ENCODE data around the gene EVI2B.
"Not testable (repeated sequence)": the region's sequence is repeated elsewhere in the genome, so short reads cannot be mapped to it uniquely, and the experiment has no call there.

The EVI2B gene

DNA sequence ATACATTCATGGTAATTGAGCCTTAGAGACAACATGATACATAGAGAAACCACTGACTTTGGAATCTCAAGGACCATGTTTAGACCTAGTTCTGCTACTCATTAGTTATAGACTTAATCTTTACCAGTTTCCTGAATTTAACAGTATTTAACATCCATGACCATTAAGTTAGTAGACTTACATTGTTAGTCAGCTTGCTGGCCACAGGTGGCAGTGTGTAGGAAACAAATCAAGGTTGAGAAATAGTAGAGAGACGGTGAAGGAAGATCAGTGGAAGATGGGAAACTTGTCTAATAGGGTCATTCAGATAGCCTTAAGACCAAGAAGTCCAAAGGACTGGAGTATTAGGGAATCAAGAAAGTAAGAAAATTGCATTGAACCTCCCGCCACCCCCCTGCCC lies 47.8 kb downstream of the EVI2B start:
- no peak for DNase-seq

DNA sequence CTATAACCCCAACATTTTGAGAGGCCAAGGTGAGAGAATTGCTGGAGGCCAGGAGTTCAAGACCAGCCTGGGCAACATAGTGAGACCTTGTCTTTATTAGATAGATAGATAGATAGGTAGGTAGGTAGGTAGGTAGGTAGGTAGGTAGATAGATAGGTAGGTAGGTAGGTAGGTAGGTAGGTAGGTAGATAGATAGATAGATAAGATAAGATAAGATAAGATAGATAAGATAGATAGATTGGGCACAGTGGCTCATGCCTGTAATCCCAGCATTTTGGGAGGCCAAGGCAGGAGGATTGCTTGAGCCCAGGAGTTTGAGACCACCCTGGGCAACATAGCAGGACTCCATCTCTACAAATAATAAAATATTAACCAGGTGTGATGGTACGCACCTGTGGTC lies 50.9 kb downstream of the EVI2B start:
- not testable (repeated sequence) for DNase-seq

DNA sequence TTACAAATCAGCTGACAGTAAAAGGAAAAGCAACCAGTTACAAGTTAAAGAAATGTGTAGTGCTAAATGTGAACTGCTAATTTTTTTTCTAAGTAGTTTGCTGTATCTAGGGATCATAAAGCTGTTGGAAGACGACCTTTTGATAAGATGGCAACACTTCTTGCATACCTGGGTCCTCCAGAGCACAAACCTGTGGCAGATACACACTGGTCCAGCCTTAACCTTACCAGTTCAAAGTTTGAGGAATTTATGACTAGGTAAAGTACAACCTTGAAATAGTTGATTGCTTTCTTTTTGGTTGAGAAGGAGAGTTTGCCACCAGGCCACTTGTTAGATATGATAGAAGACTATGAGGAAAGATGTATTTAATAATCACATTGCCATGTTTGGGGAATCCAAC lies 52.3 kb downstream of the EVI2B start:
- no peak for DNase-seq

DNA sequence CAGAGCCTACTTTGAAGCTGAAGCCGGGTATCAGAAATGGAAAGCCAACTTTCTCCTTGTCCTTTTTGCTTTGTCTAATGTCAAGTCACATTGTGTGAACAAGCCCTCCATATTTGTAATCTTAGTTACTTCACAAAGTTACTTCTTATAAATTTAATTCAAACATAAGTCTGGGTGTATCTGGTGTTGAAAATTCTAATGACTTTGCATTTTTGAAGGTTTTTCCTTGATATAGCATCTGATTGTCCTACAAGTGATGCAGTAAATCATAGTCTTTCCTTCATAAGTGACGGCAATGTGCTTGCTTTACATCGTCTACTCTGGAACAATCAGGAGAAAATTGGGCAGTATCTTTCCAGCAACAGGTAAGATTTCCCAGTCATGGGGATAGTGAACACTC lies 53.7 kb downstream of the EVI2B start:
- no peak for DNase-seq

DNA sequence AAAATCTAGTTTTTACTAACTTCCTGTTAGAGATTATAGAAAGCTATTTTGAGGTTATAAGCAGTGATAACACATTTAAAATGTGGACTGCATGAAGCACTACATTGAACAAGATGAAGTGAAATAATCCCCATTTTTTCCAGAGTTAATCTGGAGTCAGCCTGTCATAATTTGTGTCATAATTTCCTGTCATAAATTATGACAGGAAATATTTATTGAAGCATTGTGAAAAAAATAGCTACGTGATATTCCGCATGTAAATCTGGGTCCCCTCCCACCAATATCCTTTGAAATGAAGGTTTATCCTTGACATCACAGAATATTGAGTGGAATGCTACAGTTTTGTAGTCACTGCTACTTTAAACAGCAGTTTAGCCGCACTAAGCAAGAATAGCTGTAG lies 56.9 kb downstream of the EVI2B start:
- DNase-seq = no peak

DNA sequence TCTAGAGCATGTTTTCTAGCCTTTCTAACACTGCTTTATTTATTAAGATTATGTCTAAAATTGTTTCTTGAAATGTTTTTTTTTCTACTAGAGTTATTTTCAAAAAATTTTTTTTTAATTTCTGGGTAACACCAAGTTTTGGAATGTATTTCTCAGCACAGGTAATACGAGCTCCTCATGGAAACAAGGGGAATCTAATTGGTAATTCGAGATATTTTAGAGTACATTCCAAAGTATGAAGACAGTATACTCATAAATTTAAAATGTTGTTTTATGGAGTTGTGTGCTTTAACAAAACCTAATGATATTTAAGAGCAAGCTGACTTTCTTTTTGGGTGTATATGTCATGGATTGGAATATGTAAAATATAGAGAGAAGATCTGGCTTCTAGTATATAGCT lies 59.2 kb downstream of the EVI2B start:
- DNase-seq = no peak

Data from NCI-H1694 (cell line).